CD14-positive monocyte (primary cell): ENCODE results near the gene MEI4. TPM values are rescaled to one million over a fixed set of nuclear protein-coding genes. Genes with fewer than 3 reads are reported as not detected.

Experiments used
- DNase-seq, 3 donors: peaks; one replicate each; pipeline ENCODE4 v3.0.0-alpha.2; 2011 to 2022
- H2AFZ ChIP-seq: 2 replicates; pipeline ENCODE4 v1.6.0; 2012; ENCODE audit warnings: mild to moderate bottlenecking, low read depth, low read length, inconsistent platforms; ENCODE audit not compliant: insufficient read depth, poor library complexity, severe bottlenecking
- H3K27ac ChIP-seq, 2 donors: 1 replicate in 1 of 2; 2 replicates in 1 of 2; pipeline ENCODE4 v1.5.1; 2012 to 2013; ENCODE audit warnings: low read length in 2 of 2, control low read depth in 1 of 2, inconsistent platforms in 1 of 2, low read depth in 1 of 2, mild to moderate bottlenecking in 1 of 2
- H3K27me3 ChIP-seq, 2 donors: one replicate each; pipeline versions ENCODE4 v1.6.0 to v1.6.1; 2011 to 2013; ENCODE audit warnings: low read length in 2 of 2; ENCODE audit not compliant: control insufficient read depth in 2 of 2, insufficient read depth in 2 of 2
- H3K36me3 ChIP-seq, 2 donors: replicated peaks in 1 of 2; 1 replicate in 1 of 2; 2 replicates in 1 of 2; pipeline versions ENCODE4 v1.5.1 to v1.6.1; 2012 to 2013; ENCODE audit warnings: low read length in 2 of 2, control low read depth in 1 of 2, inconsistent platforms in 1 of 2, mild to moderate bottlenecking in 1 of 2; ENCODE audit not compliant: insufficient read depth in 2 of 2, control insufficient read depth in 1 of 2
- H3K4me1 ChIP-seq, 2 donors: 1 replicate in 1 of 2; 2 replicates in 1 of 2; pipeline versions ENCODE4 v1.5.1 to v1.6.1; 2012 to 2013; ENCODE audit warnings: low read length in 2 of 2, control low read depth in 1 of 2, inconsistent platforms in 1 of 2, mild to moderate bottlenecking in 1 of 2, moderate library complexity in 1 of 2; ENCODE audit not compliant: insufficient read depth in 2 of 2, control insufficient read depth in 1 of 2
- H3K4me2 ChIP-seq: replicated peaks from 2 replicates; pipeline ENCODE3; 2012; ENCODE audit warnings: low read length, moderate library complexity, mild to moderate bottlenecking; ENCODE audit not compliant: poor library complexity, severe bottlenecking; ENCODE audit errors: extremely low read depth
- H3K4me3 ChIP-seq, 3 experiments: fragments of 200-600 bp in 1 of 3; sonication (generic) in 1 of 3; replicated peaks in 1 of 3; 1 replicate in 2 of 3; 2 replicates in 1 of 3; pipeline ENCODE4 v1.5.1; 2011 to 2013; ENCODE audit warnings: low read length in 3 of 3, mild to moderate bottlenecking in 3 of 3, control low read depth in 2 of 3, low read depth in 2 of 3, inconsistent platforms in 1 of 3, moderate library complexity in 1 of 3
- H3K79me2 ChIP-seq: 2 replicates; pipeline ENCODE4 v1.6.0; 2012; ENCODE audit warnings: mild to moderate bottlenecking, control low read depth, inconsistent platforms, low read length, moderate library complexity; ENCODE audit not compliant: insufficient read depth
- H3K9ac ChIP-seq: 2 replicates; pipeline ENCODE4 v1.6.0; 2017; ENCODE audit warnings: low read length, mild to moderate bottlenecking; ENCODE audit not compliant: insufficient read depth, poor library complexity, severe bottlenecking
- H3K9me3 ChIP-seq, 2 donors: replicated peaks in 1 of 2; 1 replicate in 1 of 2; 2 replicates in 1 of 2; pipeline versions ENCODE4 v1.5.1 to v1.6.1; 2012 to 2013; ENCODE audit warnings: low read length in 2 of 2, control low read depth in 1 of 2; ENCODE audit not compliant: control insufficient read depth in 1 of 2, insufficient read depth in 1 of 2
- H4K20me1 ChIP-seq: 2 replicates; pipeline ENCODE4 v1.6.0; 2012; ENCODE audit warnings: mild to moderate bottlenecking, low read length, control low read depth, moderate library complexity; ENCODE audit not compliant: insufficient read depth
- H3K27ac Mint-ChIP-seq, 7 donors: one replicate each; pipeline ENCODE4 v1.8.0; 2020; ENCODE audit warnings: mild to moderate bottlenecking in 7 of 7, mixed read lengths in 7 of 7, moderate library complexity in 6 of 7, inconsistent platforms in 2 of 7
- H3K27me3 Mint-ChIP-seq, 3 donors: one replicate each; pipeline ENCODE4 v1.8.0; 2021 to 2022; ENCODE audit warnings: low read depth in 3 of 3, mild to moderate bottlenecking in 3 of 3, mixed read lengths in 3 of 3, moderate library complexity in 3 of 3, inconsistent platforms in 1 of 3
- H3K36me3 Mint-ChIP-seq, 2 donors: one replicate each; pipeline ENCODE4 v1.8.0; 2020; ENCODE audit warnings: mixed read lengths in 2 of 2, inconsistent platforms in 1 of 2, mild to moderate bottlenecking in 1 of 2
- H3K4me1 Mint-ChIP-seq: one replicate; pipeline ENCODE4 v1.8.0; 2020; ENCODE audit warnings: mild to moderate bottlenecking, mixed read lengths
- H3K4me3 Mint-ChIP-seq, 2 donors: one replicate each; pipeline ENCODE4 v1.8.0; 2020; ENCODE audit warnings: mild to moderate bottlenecking in 2 of 2, mixed read lengths in 2 of 2, moderate library complexity in 1 of 2
- H3K9me3 Mint-ChIP-seq, 7 donors: one replicate each; pipeline ENCODE4 v1.8.0; 2020 to 2022; ENCODE audit warnings: mixed read lengths in 7 of 7, mild to moderate bottlenecking in 6 of 7, moderate library complexity in 6 of 7, inconsistent platforms in 2 of 7
- WGBS: methylation state at CpG from one replicate; pipeline ENCODE4 v1.1.5; 2013; ENCODE audit warnings: missing lambda C conversion rate; ENCODE audit not compliant: insufficient coverage; 5-methylcytosine and 5-hydroxymethylcytosine counted together
- intact Hi-C, 2 donors: fragments of 100-400 bp; cut with micrococcal nuclease; formaldehyde crosslinking; loops; one replicate each; pipeline versions ENCODE4 v1.15.0 to v1.15.1; 2023
- polyA plus RNA-seq, 3 donors: library from polyadenylated mRNA; depleted of rRNA in 1 of 3; unstranded in 2 of 3; stranded (reverse) in 1 of 3; fragments of 300-500 nt in 2 of 3; fragments of >200 nt in 1 of 3; fragmentation: Illumina TruSeq in 2 of 3; gene quantifications; 1 replicate in 2 of 3; 2 replicates in 1 of 3; pipeline ENCODE4 v1.2.3, GENCODE V29; 2012 to 2021
- TF ChIP-seq, protein P1 (sequence below): fragments of 200-600 bp; IDR thresholded peaks from one replicate; pipeline ENCODE4 v1.8.0; 2022; ENCODE audit warnings: antibody characterized with exemption, mild to moderate bottlenecking

Gene MEI4
- polyA plus RNA-seq, 3 donors, result not detected

DNA sequence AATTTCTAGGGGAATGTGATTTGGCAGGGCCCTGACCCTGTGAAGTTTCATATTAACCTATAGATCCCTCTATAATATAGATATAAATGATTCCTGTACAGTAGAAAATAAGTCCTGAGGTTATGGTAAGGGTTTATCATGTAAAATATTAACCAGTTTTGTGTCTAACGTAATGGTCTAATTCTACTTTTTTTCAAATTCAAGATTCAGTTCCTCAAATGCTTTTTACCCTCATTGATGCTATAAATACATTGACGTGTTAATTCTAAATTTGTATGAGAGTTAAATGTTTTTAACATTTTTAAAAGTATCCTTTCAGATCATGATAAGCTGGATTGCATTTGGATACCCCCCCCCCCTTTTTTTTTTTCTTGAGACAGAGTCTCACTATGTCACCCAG, 169.4 kb downstream of the MEI4 start:
- Histone ChIP-seq H2AFZ (no peak overlapping the region), H3K9ac (no peak overlapping the region), H3K4me2 (no peak overlapping the region), H3K27ac (no peak overlapping the region), H3K4me1 (no peaks in the 10 kb centered on the region), H3K9me3 (peaks cover 0 to 4% of the 10 kb centered on the region in 2 donors), H3K4me3 (no peak overlapping the region), H3K36me3 (no peaks in the 10 kb centered on the region), H3K79me2 (no peaks in the 10 kb centered on the region), H3K27me3 (no peaks in the 10 kb centered on the region), H4K20me1 (no peaks in the 10 kb centered on the region)
- DNase-seq, result no peak
- Mint-ChIP-seq H3K9me3 (peaks cover 0 to 5% (median 0%) of the 10 kb centered on the region in 7 donors), H3K4me3 (no peak overlapping the region), H3K27ac (no peak overlapping the region), H3K4me1 (no peaks in the 10 kb centered on the region), H3K36me3 (no peaks in the 10 kb centered on the region), H3K27me3 (no peaks in the 10 kb centered on the region)
- no CpG with 5 or more reads among the region's 2 CpGs for WGBS
- TF ChIP-seq, protein P1, sequence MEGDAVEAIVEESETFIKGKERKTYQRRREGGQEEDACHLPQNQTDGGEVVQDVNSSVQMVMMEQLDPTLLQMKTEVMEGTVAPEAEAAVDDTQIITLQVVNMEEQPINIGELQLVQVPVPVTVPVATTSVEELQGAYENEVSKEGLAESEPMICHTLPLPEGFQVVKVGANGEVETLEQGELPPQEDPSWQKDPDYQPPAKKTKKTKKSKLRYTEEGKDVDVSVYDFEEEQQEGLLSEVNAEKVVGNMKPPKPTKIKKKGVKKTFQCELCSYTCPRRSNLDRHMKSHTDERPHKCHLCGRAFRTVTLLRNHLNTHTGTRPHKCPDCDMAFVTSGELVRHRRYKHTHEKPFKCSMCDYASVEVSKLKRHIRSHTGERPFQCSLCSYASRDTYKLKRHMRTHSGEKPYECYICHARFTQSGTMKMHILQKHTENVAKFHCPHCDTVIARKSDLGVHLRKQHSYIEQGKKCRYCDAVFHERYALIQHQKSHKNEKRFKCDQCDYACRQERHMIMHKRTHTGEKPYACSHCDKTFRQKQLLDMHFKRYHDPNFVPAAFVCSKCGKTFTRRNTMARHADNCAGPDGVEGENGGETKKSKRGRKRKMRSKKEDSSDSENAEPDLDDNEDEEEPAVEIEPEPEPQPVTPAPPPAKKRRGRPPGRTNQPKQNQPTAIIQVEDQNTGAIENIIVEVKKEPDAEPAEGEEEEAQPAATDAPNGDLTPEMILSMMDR, result no peak
- intact Hi-C loops, result no loop called here

DNA sequence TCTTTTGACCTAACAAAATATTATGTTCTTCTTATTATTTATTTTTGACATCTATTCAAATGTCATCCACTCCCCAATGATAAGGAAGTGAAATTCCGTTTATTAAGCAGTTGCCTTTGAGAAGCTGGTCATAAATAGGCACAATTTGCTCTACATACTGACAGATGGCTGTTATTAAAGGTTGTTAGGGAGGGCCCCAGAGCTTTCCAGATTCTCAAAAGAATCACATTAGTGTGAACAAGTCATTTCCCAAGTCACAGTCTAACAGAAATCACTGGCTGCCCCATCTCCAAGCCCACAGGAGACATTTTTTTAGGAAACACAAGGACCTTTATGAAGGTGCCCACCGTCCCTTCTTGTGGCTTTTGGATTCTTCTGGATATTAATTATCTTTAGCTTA, 172.4 kb downstream of the MEI4 start:
- Histone ChIP-seq H3K27ac (no peak overlapping the region), H3K4me1 (no peaks in the 10 kb centered on the region), H3K36me3 (no peaks in the 10 kb centered on the region), H3K9ac (no peak overlapping the region), H4K20me1 (no peaks in the 10 kb centered on the region), H3K4me3 (no peak overlapping the region), H3K27me3 (no peaks in the 10 kb centered on the region), H2AFZ (no peak overlapping the region), H3K9me3 (peaks cover 0 to 2% of the 10 kb centered on the region in 2 donors), H3K79me2 (no peaks in the 10 kb centered on the region), H3K4me2 (no peak overlapping the region)
- no peak overlapping the region for H3K4me3 Mint-ChIP-seq
- H3K27me3 Mint-ChIP-seq, result no peaks in the 10 kb centered on the region
- no peaks in the 10 kb centered on the region for H3K4me1 Mint-ChIP-seq
- TF ChIP-seq, protein P1, result no peak
- no CpG with 5 or more reads among the region's 2 CpGs for WGBS
- DNase-seq, result no peak
- no peak overlapping the region for H3K27ac Mint-ChIP-seq
- intact Hi-C loops, result no loop called here
- no peaks in the 10 kb centered on the region for H3K36me3 Mint-ChIP-seq
- peaks cover 0 to 5% (median 0%) of the 10 kb centered on the region in 7 donors for H3K9me3 Mint-ChIP-seq
